ENCODE measurements around the gene OR13C2.
"Not testable (repeated sequence)": the region's sequence is repeated elsewhere in the genome, so short reads cannot be mapped to it uniquely, and the experiment has no call there.

The OR13C2 gene

GRCh38 chr9:104605527-104605926, at the start of gene OR13C2:
Gene OR13C2 (minus strand): TSS chr9:104605627. CDS start chr9:104605627, 0 bp downstream.
- intact Hi-C loops (cut with DNase I); DNase-seq: not testable (repeated sequence)

GRCh38 chr9:104635456-104635855, 30.0 kb upstream of the OR13C2 start:
- intact Hi-C loops (cut with DNase I) = no loop called here
- DNase-seq = no peak

GRCh38 chr9:104633976-104634520, 28.6 kb upstream of the OR13C2 start:
- DNase-seq = no peak
- intact Hi-C loops (cut with DNase I) = no loop called here

GRCh38 chr9:104625964-104626363, 20.5 kb upstream of the OR13C2 start:
- intact Hi-C loops (cut with DNase I); DNase-seq: not testable (repeated sequence)

- intact Hi-C loops (cut with DNase I) = no loop called here
- no peak for DNase-seq
Measured at GRCh38 chr9:104618104-104618503, 12.7 kb upstream of the OR13C2 start, which contains the start of gene OR13C9. Gene OR13C9 (minus strand): TSS chr9:104618204. CDS start chr9:104618204, 0 bp downstream.

- intact Hi-C loops (cut with DNase I) = no loop called here
- DNase-seq = no peak
Measured at GRCh38 chr9:104617418-104617817, 12.0 kb upstream of the OR13C2 start.

GRCh38 chr9:104611213-104611612, 5.8 kb upstream of the OR13C2 start:
- intact Hi-C loops (cut with DNase I) = no loop called here
- DNase-seq = no peak

- intact Hi-C loops (cut with DNase I) = no loop called here
- DNase-seq = no peak
Measured at GRCh38 chr9:104608336-104608735, 2.9 kb upstream of the OR13C2 start.

- DNase-seq = no peak
- intact Hi-C loops (cut with DNase I) = no loop called here
Measured at GRCh38 chr9:104606152-104606551, 725 bp upstream of the OR13C2 start.

- no peak for DNase-seq
- intact Hi-C loops (cut with DNase I) = no loop called here
Measured at GRCh38 chr9:104604801-104605200, 626 bp downstream of the OR13C2 start.

GRCh38 chr9:104599313-104599712, 6.1 kb downstream of the OR13C2 start, which contains the start of gene OR13C5:
Gene OR13C5 (minus strand): TSS chr9:104599413. CDS start chr9:104599413, 0 bp downstream.
- DNase-seq; intact Hi-C loops (cut with DNase I): not testable (repeated sequence)

GRCh38 chr9:104598749-104599148, 6.7 kb downstream of the OR13C2 start:
- DNase-seq; intact Hi-C loops (cut with DNase I): not testable (repeated sequence)

GRCh38 chr9:104589626-104590025, 15.8 kb downstream of the OR13C2 start:
- intact Hi-C loops (cut with DNase I) = no loop called here
- no peak for DNase-seq

GRCh38 chr9:104586496-104587180, 18.8 kb downstream of the OR13C2 start:
- no peak for DNase-seq
- intact Hi-C loops (cut with DNase I) = no loop called here

- no peak for DNase-seq
- intact Hi-C loops (cut with DNase I) = no loop called here
Measured at GRCh38 chr9:104580562-104580961, 24.9 kb downstream of the OR13C2 start.

- intact Hi-C loops (cut with DNase I) = no loop called here
Measured at GRCh38 chr9:104577263-104577662, 28.2 kb downstream of the OR13C2 start.

GRCh38 chr9:104575456-104575855, 30.0 kb downstream of the OR13C2 start:
- DNase-seq = no peak
- intact Hi-C loops (cut with DNase I) = no loop called here

More at GRCh38 chr9:104577263-104577662, 28.2 kb downstream of the OR13C2 start:
- DNase-seq = no peak

- intact Hi-C loops (cut with DNase I) = no loop called here
- no peak for DNase-seq
Measured at GRCh38 chr9:104572612-104573011, 32.8 kb downstream of the OR13C2 start.

GRCh38 chr9:104568868-104569267, 36.6 kb downstream of the OR13C2 start, which contains the start of gene OR13C8:
Gene OR13C8 (plus strand): TSS chr9:104569168. CDS start chr9:104569168, 0 bp downstream.
- intact Hi-C loops (cut with DNase I) = no loop called here
- DNase-seq = no peak

- DNase-seq = no peak
- intact Hi-C loops (cut with DNase I) = no loop called here
Measured at GRCh38 chr9:104564358-104564757, 41.1 kb downstream of the OR13C2 start.
